Esophagus squamous epithelium (tissue), 5 donors: ENCODE results near the gene ATXN1. TPM values are rescaled to one million over a fixed set of nuclear protein-coding genes. Genes with fewer than 3 reads are reported as not detected.

Source experiments
- DNase-seq: peaks from one replicate; lab custom pipeline; 2025; lab: John Stamatoyannopoulos, UW
- H3K27ac ChIP-seq, 4 donors: fragments of 200-600 bp; sonication (generic); one replicate each; pipeline ENCODE4 v1.5.1; 2016 to 2019; ENCODE audit warnings: mild to moderate bottlenecking in 1 of 4
- H3K27me3 ChIP-seq, 4 donors: fragments of 200-600 bp; sonication (generic); 1 replicate in 3 of 4; 2 replicates in 1 of 4; pipeline versions ENCODE4 v1.5.1 to v1.6.0; 2017 to 2021; ENCODE audit warnings: antibody characterized with exemption in 1 of 4
- H3K36me3 ChIP-seq, 3 donors: fragments of 200-600 bp; sonication (generic); one replicate each; pipeline ENCODE4 v1.5.1; 2016 to 2019
- H3K4me1 ChIP-seq, 3 donors: fragments of 200-600 bp; sonication (generic); one replicate each; pipeline ENCODE4 v1.5.1; 2017 to 2019
- H3K4me3 ChIP-seq, 4 donors: fragments of 200-600 bp; sonication (generic); 1 replicate in 3 of 4; 2 replicates in 1 of 4; pipeline ENCODE4 v1.5.1; 2016 to 2019; ENCODE audit warnings: mild to moderate bottlenecking in 2 of 4, moderate library complexity in 1 of 4
- H3K9me3 ChIP-seq, 3 donors: fragments of 200-600 bp; sonication (generic); one replicate each; pipeline ENCODE4 v1.5.1; 2016 to 2019
- POLR2A ChIP-seq, 4 donors: fragments of 450-650 bp; IDR thresholded peaks; one replicate each; pipeline ENCODE4 v1.6.1; 2017; ENCODE audit warnings: antibody characterized with exemption in 4 of 4, mild to moderate bottlenecking in 4 of 4, moderate library complexity in 3 of 4
- WGBS, 2 donors: methylation state at CpG; one replicate each; pipeline ENCODE4 v1.1.5; 2018; 5-methylcytosine and 5-hydroxymethylcytosine counted together
- intact Hi-C: fragments of 100-400 bp; cut with DNase I; formaldehyde crosslinking; loops from one replicate; pipeline ENCODE4 v1.15.0; 2022
- total RNA-seq, 4 donors: library from RNA; depleted of rRNA; stranded (reverse); fragments of >200 nt; gene quantifications; one replicate each; pipeline ENCODE4 v1.1.0, GENCODE V29; 2016
- TF ChIP-seq, protein P1 (sequence below), 6 experiments: fragments of 450-650 bp in 4 of 6; fragments of 200-600 bp in 2 of 6; sonication (generic) in 2 of 6; IDR thresholded peaks; one replicate each; pipeline ENCODE4 v1.5.1; 2016 to 2019; ENCODE audit warnings: antibody characterized with exemption in 6 of 6, mild to moderate bottlenecking in 4 of 6, moderate library complexity in 4 of 6
- donor health status: DM: yes; HTN: yes; CAD: no.

ATXN1 gene
- total RNA-seq, 4 donors from 2014 or later, result 17.5 to 50.5 (median 28.5) TPM

DNA sequence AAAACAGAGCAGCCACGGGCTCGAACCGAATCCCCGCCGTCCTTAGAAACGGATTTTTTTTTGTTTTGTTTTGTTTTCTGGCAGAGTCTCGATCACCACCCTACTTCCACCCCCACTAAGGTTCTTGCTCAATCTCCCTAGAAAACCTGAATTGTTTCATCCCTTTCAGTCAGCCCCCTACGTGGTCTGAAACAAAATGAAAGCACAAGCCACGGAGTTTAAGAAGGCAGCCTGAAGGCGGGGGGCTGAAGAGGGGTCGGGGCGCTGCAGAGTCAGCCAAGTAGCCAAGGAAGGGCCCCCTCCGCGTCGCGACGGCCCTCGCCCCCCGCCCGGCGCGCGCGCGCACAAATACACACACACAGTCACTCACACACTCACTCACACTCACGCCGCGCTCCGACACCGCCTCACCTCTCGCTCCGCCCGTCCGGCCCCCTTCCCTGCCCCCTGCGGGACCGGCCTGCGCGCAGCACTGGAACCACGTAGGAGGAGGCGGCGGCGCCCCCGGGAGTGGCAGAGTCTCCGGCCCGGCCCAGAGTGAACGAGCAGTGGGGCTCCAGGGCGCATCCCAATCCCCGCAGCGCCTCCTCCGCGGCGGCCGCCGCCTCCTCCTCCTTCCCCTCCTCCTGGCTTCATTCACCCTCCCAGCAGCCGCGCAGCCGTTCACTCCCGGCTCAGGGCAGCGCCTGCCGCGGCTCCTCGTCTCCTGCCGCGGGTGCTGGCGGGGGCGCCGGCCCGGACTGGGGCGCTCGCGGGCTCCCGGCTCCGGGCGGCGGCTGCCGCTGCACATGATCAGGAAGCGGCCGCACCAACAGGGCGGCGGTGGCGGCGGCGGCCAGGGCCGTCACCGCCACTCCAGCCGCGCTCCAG lies 1.4 kb downstream of the ATXN1 start:
- intact Hi-C loops, result loop anchor here (10.0 kb wide), 1 partner anchor 245 kb away; no protein-coding TSS in a partner anchor
- no peaks in the 10 kb centered on the region for H3K27me3 ChIP-seq
- peaks cover 0 to 3% (median 0%) of the 10 kb centered on the region in 3 donors for H3K36me3 ChIP-seq
- peak; percentile 41 for DNase-seq
- peaks cover 4 to 72% (median 18%) of the 10 kb centered on the region in 3 donors for H3K4me1 ChIP-seq
- no peaks in the 10 kb centered on the region for H3K9me3 ChIP-seq
- peak overlapping the region; percentile 79 to 100 (median 98) for H3K4me3 ChIP-seq
- 0% methylated on average over 12 to 30 of the region's 87 CpGs for WGBS, 2 donors
- TF ChIP-seq, protein P1, sequence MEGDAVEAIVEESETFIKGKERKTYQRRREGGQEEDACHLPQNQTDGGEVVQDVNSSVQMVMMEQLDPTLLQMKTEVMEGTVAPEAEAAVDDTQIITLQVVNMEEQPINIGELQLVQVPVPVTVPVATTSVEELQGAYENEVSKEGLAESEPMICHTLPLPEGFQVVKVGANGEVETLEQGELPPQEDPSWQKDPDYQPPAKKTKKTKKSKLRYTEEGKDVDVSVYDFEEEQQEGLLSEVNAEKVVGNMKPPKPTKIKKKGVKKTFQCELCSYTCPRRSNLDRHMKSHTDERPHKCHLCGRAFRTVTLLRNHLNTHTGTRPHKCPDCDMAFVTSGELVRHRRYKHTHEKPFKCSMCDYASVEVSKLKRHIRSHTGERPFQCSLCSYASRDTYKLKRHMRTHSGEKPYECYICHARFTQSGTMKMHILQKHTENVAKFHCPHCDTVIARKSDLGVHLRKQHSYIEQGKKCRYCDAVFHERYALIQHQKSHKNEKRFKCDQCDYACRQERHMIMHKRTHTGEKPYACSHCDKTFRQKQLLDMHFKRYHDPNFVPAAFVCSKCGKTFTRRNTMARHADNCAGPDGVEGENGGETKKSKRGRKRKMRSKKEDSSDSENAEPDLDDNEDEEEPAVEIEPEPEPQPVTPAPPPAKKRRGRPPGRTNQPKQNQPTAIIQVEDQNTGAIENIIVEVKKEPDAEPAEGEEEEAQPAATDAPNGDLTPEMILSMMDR (IDR thresholded peaks at IDR 0.05), result peak in 3 of 6 experiments; percentile 1 to 13 (median 12)
- TF ChIP-seq POLR2A (IDR thresholded peaks at IDR 0.05), result peak in 3 of 4 donors; percentile 24 to 95 (median 93)
- peak overlapping the region; percentile 97 to 100 (median 99) for H3K27ac ChIP-seq

- Histone ChIP-seq H3K9me3 (no peaks in the 10 kb centered on the region), H3K4me3 (peak overlapping the region; percentile 79 to 100 (median 98)), H3K4me1 (peaks cover 4 to 73% (median 18%) of the 10 kb centered on the region in 3 donors), H3K36me3 (peaks cover 0 to 3% (median 0%) of the 10 kb centered on the region in 3 donors), H3K27ac (peak overlapping the region; percentile 97 to 100 (median 99)), H3K27me3 (no peaks in the 10 kb centered on the region)
- 0 to 2% methylated on average over 8 of the region's 8 CpGs for WGBS, 2 donors
- intact Hi-C loops, result no loop called here
- TF ChIP-seq, protein P1 (IDR thresholded peaks at IDR 0.05), result no peak
- no peak for TF ChIP-seq POLR2A (IDR thresholded peaks at IDR 0.05)
- DNase-seq, result no peak
Observed at GRCh38 chr6:16759181-16759645, 2.0 kb downstream of the ATXN1 start.

GRCh38 chr6:16758163-16758975 lies 2.9 kb downstream of the ATXN1 start:
- DNase-seq, result no peak
- 41 to 46% methylated on average over 7 to 9 of the region's 9 CpGs for WGBS, 2 donors

GRCh38 chr6:16757332-16757731 lies 3.9 kb downstream of the ATXN1 start:
- intact Hi-C loops, result no loop called here
- H3K27ac ChIP-seq, result peak overlapping the region in 1 of 4 donors; percentile 13
- H3K36me3 ChIP-seq, result peaks cover 0 to 3% (median 0%) of the 10 kb centered on the region in 3 donors
- no peaks in the 10 kb centered on the region for H3K9me3 ChIP-seq
- peaks cover 6 to 71% (median 15%) of the 10 kb centered on the region in 3 donors for H3K4me1 ChIP-seq
- no peaks in the 10 kb centered on the region for H3K27me3 ChIP-seq
- no peak for DNase-seq
- no peak for TF ChIP-seq POLR2A (IDR thresholded peaks at IDR 0.05)
- no peak overlapping the region for H3K4me3 ChIP-seq
- 50 to 81% methylated on average over 1 of the region's 1 CpG for WGBS, 2 donors

More at GRCh38 chr6:16758163-16758975, 2.9 kb downstream of the ATXN1 start:
- Histone ChIP-seq H3K27ac (peak overlapping the region; percentile 8 to 99 (median 98)), H3K4me1 (peaks cover 4 to 71% (median 15%) of the 10 kb centered on the region in 3 donors), H3K27me3 (no peaks in the 10 kb centered on the region), H3K9me3 (no peaks in the 10 kb centered on the region), H3K36me3 (peaks cover 0 to 3% (median 0%) of the 10 kb centered on the region in 3 donors), H3K4me3 (peak overlapping the region in 3 of 4 donors; percentile 79 to 100 (median 98))
- intact Hi-C loops, result no loop called here
- TF ChIP-seq, protein P1 (IDR thresholded peaks at IDR 0.05), result no peak
- no peak for TF ChIP-seq POLR2A (IDR thresholded peaks at IDR 0.05)

GRCh38 chr6:16756660-16757255 lies 4.5 kb downstream of the ATXN1 start:
- intact Hi-C loops, result no loop called here
- Histone ChIP-seq H3K27me3 (no peaks in the 10 kb centered on the region), H3K9me3 (no peaks in the 10 kb centered on the region), H3K4me3 (no peak overlapping the region), H3K36me3 (peaks cover 0 to 5% (median 0%) of the 10 kb centered on the region in 3 donors), H3K27ac (peak overlapping the region in 2 of 4 donors; percentile 4 to 11), H3K4me1 (peaks cover 8 to 72% (median 20%) of the 10 kb centered on the region in 3 donors)
- TF ChIP-seq, protein P1 (IDR thresholded peaks at IDR 0.05), result no peak
- no peak for TF ChIP-seq POLR2A (IDR thresholded peaks at IDR 0.05)
- DNase-seq, result no peak
- 54 to 60% methylated on average over 5 of the region's 5 CpGs for WGBS, 2 donors
